ENCODE results near the gene HLA-DRB5. TPM values are rescaled to one million over a fixed set of nuclear protein-coding genes. Genes with fewer than 3 reads are reported as not detected.

Gene HLA-DRB5
- total RNA-seq: 0.14 TPM in 1 of 2 replicates, not detected in the other

GRCh38 chr6:32529697-32530430, at the start of gene HLA-DRB5:
Gene HLA-DRB5, minus strand, starts transcription at chr6:32530287. Its CDS starts 63 bp downstream, at chr6:32530224.

Small RNA genes lying within 50 kb of the gene (small RNA-seq; reads per million reads assigned to genes)
- 0.13 reads per million for gene RNU1-61P (ENCODE audit: low replicate concordance)

Other genes starting within 250 kb of the HLA-DRB5 start
- not detected in 2 replicates for gene TSBP1, start 158.4 kb downstream of the HLA-DRB5 start, total RNA-seq
- not detected in 2 replicates for gene BTNL2, start 123.1 kb downstream of the HLA-DRB5 start, total RNA-seq
- gene HLA-DRA, start 90.4 kb downstream of the HLA-DRB5 start, total RNA-seq: 0.22 and 0.72 TPM in 2 replicates
- gene HLA-DRB1, start 59.6 kb upstream of the HLA-DRB5 start, total RNA-seq: 0.14 TPM in 1 of 2 replicates, not detected in the other
- 0.43 TPM in 1 of 2 replicates, not detected in the other for gene HLA-DQA1, start 107.1 kb upstream of the HLA-DRB5 start, total RNA-seq
- gene HLA-DQB1, start 136.4 kb upstream of the HLA-DRB5 start, total RNA-seq: 0.43 TPM in 1 of 2 replicates, not detected in the other
- gene HLA-DQA2, start 211.1 kb upstream of the HLA-DRB5 start, total RNA-seq: not detected in 2 replicates
- gene HLA-DQB2, start 233.2 kb upstream of the HLA-DRB5 start, total RNA-seq: not detected in 2 replicates